HG03139 (cell line): ENCODE data around the gene HCN2.
"Not testable (repeated sequence)": the region's sequence is repeated elsewhere in the genome, so short reads cannot be mapped to it uniquely, and the experiment has no call there.

Source experiments
- ATAC-seq: cut with Tn5 transposase; IDR thresholded peaks from one replicate; pipeline ENCODE4 v1.9.1; 2021; ENCODE audit not compliant: unreplicated experiment

The HCN2 gene

GRCh38 chr19:617551-618246, 28.0 kb downstream of the HCN2 start:
- no peak for ATAC-seq

- ATAC-seq, result no peak
Observed at GRCh38 chr19:618247-618619, 28.6 kb downstream of the HCN2 start.

GRCh38 chr19:618674-619285, 29.1 kb downstream of the HCN2 start:
- no peak for ATAC-seq

- no peak for ATAC-seq
Observed at GRCh38 chr19:619286-620002, 29.8 kb downstream of the HCN2 start.

- ATAC-seq, result no peak
Observed at GRCh38 chr19:620166-620862, 30.6 kb downstream of the HCN2 start.

- not testable (repeated sequence) for ATAC-seq
Observed at GRCh38 chr19:621191-621590, 31.5 kb downstream of the HCN2 start.

GRCh38 chr19:621819-622218, 32.1 kb downstream of the HCN2 start:
- ATAC-seq, result no peak

- ATAC-seq, result no peak
Observed at GRCh38 chr19:622666-623065, 33.0 kb downstream of the HCN2 start.

- no peak for ATAC-seq
Observed at GRCh38 chr19:623175-623916, 33.7 kb downstream of the HCN2 start.

- no peak for ATAC-seq
Observed at GRCh38 chr19:623974-624373, 34.3 kb downstream of the HCN2 start.

GRCh38 chr19:624433-625109, 34.9 kb downstream of the HCN2 start:
- ATAC-seq, result no peak

GRCh38 chr19:625257-625656, 35.6 kb downstream of the HCN2 start:
- ATAC-seq, result no peak

- not testable (repeated sequence) for ATAC-seq
Observed at GRCh38 chr19:626566-626965, 36.9 kb downstream of the HCN2 start.

- no peak for ATAC-seq
Observed at GRCh38 chr19:628168-628567, 38.5 kb downstream of the HCN2 start.

- ATAC-seq, result not testable (repeated sequence)
Observed at GRCh38 chr19:629515-629914, 39.8 kb downstream of the HCN2 start.

- no peak for ATAC-seq
Observed at GRCh38 chr19:629961-630714, 40.5 kb downstream of the HCN2 start.

- peak; percentile 16 for ATAC-seq
Observed at GRCh38 chr19:632579-633067, 42.9 kb downstream of the HCN2 start.

GRCh38 chr19:633068-633785, 43.5 kb downstream of the HCN2 start, which contains the start of gene POLRMT:
POLRMT (minus strand) TSS chr19:633537; CDS start chr19:633512, 25 bp downstream.
- peak; percentile 69 for ATAC-seq
